Fibroblast of villous mesenchyme (primary cell): ENCODE data around the gene SPATA13. TPM values are rescaled to one million over a fixed set of nuclear protein-coding genes. Genes with fewer than 3 reads are reported as not detected.
A peak's percentile ranks its signal among the peaks of the same experiment; 100 is the strongest.

Experiments
- DNase-seq: peaks from one replicate; pipeline ENCODE4 v3.0.0-alpha.2; 2010; ENCODE audit warnings: low read depth
- H3K4me3 ChIP-seq: 2 replicates; pipeline ENCODE4 v1.5.1; 2011; ENCODE audit warnings: low read depth, mild to moderate bottlenecking, low read length
- CTCF ChIP-seq: IDR thresholded peaks from 2 replicates; pipeline ENCODE4 v1.5.1; 2012; ENCODE audit warnings: low read depth, mild to moderate bottlenecking, low read length; ENCODE audit not compliant: insufficient read depth
- total RNA-seq: library from RNA; depleted of rRNA; stranded (reverse); fragments of >200 nt; gene quantifications from 2 replicates; pipeline ENCODE4 v1.2.3, GENCODE V29; 2012

SPATA13 gene
- total RNA-seq, 1 donor = 19.9 TPM

- DNase-seq = peak; percentile 64
- no peak for TF ChIP-seq CTCF
- H3K4me3 ChIP-seq = peak overlapping the region; percentile 44
These were observed 110.2 kb downstream of the SPATA13 start for GRCh38 chr13:24270639-24271141.

GRCh38 chr13:24271231-24271600, 110.7 kb downstream of the SPATA13 start:
- H3K4me3 ChIP-seq = peak overlapping the region; percentile 50
- no peak for DNase-seq
- TF ChIP-seq CTCF = no peak

- peak; percentile 97 for DNase-seq
- peak overlapping the region; percentile 50 for H3K4me3 ChIP-seq
These were observed 111.3 kb downstream of the SPATA13 start for GRCh38 chr13:24271601-24272451.

GRCh38 chr13:24272452-24273161, 112.1 kb downstream of the SPATA13 start:
- DNase-seq = peak; percentile 9
- H3K4me3 ChIP-seq = peak overlapping the region; percentile 50
- no peak for TF ChIP-seq CTCF

More at GRCh38 chr13:24271601-24272451, 111.3 kb downstream of the SPATA13 start:
- TF ChIP-seq CTCF = no peak

- no peak for TF ChIP-seq CTCF
- DNase-seq = no peak
- H3K4me3 ChIP-seq = no peak overlapping the region
These were observed 113.4 kb downstream of the SPATA13 start for GRCh38 chr13:24273926-24274325.

GRCh38 chr13:24274452-24275021, 114.0 kb downstream of the SPATA13 start:
- TF ChIP-seq CTCF = no peak
- no peak overlapping the region for H3K4me3 ChIP-seq
- peak; percentile 73 for DNase-seq
